Measurements from ENCODE around the gene LCORL.

GRCh38 chr4:17877661-17878060 is 143.9 kb downstream of the LCORL start:
- TF ChIP-seq CTCF (IDR thresholded peaks at IDR 0.05), result no peak
- no peak for TF ChIP-seq POLR2A (IDR thresholded peaks at IDR 0.05)

All from body of pancreas (tissue), 4 donors.